AG09309 (cell line): Measurements from ENCODE around the gene RAD51B.

Source experiments
- DNase-seq: peaks from one replicate; pipeline ENCODE4 v3.0.0-alpha.2; 2010; ENCODE audit warnings: low read depth
- H3K4me3 ChIP-seq: 2 replicates; pipeline ENCODE4 v1.5.1; 2011; ENCODE audit warnings: mild to moderate bottlenecking, low read depth, low read length, moderate library complexity; ENCODE audit not compliant: control insufficient read depth
- TF ChIP-seq, protein P1 (sequence below): IDR thresholded peaks from 2 replicates; pipeline ENCODE4 v1.5.1; 2011; ENCODE audit warnings: mild to moderate bottlenecking, low read depth, low read length, inconsistent platforms; ENCODE audit not compliant: insufficient read depth, control insufficient read depth; ENCODE audit errors: missing control alignments

RAD51B gene

DNA sequence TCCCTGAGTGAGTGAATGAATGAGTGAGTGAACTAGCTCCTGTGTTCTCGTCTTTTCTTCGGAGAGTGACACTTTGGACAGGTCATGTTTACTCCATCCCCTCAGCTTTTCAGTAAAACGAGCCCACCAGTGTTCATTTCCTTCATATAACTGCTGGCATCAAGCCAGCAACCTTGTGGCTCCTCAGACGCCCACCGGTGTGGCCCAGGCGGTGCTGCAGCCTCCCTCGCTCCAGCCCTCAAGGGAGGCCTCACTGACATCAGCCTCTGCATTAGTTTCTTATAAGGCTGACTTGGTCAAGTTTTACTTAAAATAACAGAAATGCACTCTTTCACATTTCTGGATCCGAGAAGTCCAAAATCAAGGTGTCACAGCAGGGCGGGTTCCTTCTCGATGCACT lies 785.2 kb downstream of the RAD51B start:
- no peak overlapping the region for H3K4me3 ChIP-seq
- no peak for DNase-seq
- TF ChIP-seq, protein P1, sequence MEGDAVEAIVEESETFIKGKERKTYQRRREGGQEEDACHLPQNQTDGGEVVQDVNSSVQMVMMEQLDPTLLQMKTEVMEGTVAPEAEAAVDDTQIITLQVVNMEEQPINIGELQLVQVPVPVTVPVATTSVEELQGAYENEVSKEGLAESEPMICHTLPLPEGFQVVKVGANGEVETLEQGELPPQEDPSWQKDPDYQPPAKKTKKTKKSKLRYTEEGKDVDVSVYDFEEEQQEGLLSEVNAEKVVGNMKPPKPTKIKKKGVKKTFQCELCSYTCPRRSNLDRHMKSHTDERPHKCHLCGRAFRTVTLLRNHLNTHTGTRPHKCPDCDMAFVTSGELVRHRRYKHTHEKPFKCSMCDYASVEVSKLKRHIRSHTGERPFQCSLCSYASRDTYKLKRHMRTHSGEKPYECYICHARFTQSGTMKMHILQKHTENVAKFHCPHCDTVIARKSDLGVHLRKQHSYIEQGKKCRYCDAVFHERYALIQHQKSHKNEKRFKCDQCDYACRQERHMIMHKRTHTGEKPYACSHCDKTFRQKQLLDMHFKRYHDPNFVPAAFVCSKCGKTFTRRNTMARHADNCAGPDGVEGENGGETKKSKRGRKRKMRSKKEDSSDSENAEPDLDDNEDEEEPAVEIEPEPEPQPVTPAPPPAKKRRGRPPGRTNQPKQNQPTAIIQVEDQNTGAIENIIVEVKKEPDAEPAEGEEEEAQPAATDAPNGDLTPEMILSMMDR, result no peak

DNA sequence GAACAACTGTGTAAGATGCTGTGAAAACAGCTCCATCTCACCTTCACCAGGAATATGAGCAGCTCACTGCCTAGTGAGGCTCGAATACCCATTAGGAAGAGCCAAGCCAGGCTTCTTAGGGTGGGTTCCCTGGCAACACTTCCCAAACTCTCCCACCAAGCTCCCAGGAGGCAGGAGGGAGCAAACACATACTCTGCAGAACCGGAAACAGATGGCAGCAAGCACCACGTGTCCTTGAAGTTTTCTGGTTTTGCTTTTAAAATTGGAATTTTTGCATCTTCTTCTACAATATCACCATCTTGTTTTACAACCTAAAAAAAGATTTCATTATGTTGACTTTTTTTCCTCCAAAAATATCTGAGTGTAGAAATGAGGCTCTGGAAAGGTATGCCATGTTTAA lies 786.6 kb downstream of the RAD51B start:
- no peak overlapping the region for H3K4me3 ChIP-seq
- DNase-seq, result no peak
- TF ChIP-seq, protein P1, result no peak

DNA sequence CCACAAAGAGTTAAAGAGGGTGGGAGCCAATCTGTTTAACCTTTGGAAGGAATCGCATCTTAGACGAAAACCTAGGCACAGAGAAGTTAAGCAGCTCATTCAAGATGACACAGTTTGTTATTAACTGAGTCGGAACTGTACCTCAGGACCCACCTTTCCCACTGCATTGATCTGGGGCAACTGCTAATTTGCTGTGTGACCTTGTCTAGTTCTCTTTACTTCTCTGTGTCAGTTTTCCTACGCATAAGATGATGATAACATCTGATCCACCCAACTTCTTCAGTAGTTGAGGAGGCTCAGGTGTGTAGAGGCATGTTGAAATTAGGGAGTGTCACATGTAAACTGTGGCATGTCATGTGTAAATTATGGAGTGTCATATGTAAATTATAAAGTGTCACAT lies 787.1 kb downstream of the RAD51B start:
- H3K4me3 ChIP-seq, result no peak overlapping the region
- TF ChIP-seq, protein P1, result no peak
- no peak for DNase-seq

DNA sequence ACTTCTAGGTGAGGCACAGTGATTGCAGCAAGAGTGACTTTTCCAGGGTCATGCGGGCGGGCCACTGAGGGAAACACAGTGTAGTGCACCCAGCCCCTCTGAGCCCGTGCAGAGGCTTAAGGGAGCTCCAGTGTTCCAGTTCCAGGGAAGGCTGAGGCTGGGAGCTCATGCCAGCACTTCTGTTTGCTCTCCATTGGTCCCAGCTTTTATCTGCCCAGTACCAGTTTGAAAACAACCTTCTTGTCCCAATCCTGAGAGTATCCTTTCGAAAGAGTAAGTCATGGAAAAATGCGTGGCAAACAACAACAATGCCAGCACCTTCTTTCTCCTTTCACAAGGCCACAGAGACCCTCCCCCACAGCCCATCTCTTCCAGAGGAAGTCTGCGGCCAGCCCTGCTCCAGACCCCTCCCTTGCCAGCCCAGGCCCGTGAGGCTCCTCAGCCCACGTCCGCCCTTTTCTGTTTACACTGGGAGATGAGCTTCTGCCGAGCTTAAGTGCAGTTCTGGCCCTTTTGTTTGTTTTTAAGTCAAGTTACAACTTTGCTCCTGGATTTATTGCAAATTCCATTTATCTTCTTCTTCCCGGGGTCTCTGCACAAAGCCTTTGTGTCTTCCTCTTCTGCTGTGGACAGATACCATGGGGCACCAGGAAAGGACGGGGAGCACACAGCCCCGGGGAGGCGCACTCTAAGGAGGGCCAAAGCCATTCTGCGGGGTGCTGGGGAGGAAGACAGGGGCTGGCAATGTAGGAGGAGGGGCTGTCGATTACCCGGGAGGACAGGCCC lies 787.7 kb downstream of the RAD51B start:
- no peak for DNase-seq
- H3K4me3 ChIP-seq, result no peak overlapping the region
- TF ChIP-seq, protein P1, result no peak

DNA sequence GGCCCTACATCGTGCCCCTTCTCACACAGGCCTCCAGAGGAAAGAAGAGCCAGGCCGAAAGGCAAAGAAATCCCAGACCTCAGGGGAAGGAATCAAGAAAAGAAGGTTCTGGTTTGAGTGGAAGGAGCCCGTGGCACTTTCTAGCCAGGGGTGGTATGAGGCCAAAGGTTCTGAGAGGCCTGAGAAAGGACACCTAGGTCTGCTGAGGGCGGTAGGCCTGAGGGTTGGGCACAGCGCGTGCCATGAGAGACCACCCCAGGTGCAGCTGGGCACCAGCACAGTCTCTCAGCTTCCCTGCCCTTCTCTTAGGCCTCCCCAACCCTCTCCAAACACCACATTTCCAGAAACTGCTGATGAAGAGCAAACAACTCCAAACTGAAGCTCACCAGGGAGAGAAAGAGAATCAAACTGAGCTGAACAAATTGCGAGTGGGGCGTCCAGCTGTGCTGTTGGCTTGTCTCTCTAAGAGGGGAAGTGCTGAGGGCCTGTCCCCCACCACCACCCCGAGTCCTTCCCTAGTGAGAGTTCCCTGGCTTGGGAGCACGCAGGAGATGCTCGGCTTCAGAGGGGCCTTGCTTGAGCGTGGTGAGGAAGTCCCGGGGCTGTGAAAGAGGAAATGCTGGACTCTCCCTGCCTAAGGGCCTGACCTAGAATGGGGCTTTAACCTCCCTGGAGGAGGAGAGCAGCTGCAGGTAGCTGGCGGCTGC lies 788.4 kb downstream of the RAD51B start:
- no peak for DNase-seq
- TF ChIP-seq, protein P1, result no peak
- no peak overlapping the region for H3K4me3 ChIP-seq

DNA sequence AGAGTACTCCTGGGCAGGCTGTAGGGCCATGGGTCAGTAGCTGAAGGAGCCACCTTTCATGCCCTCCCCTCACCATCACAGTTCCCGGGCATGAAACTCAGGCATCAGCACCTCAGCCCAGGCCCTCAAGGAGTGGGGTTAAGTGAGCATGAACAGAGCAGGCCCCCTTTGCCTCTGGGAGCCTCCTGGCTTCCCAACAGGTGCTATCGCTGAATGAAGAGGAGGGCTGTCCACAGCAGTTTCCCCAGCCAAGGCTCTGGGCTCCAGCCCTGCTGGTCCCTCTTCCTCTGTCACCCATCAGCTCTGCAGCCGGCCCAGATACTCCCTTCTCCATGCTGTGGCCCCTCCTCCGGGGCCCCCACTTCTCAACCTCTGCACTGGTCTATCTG lies 789.0 kb downstream of the RAD51B start:
- TF ChIP-seq, protein P1, result no peak
- H3K4me3 ChIP-seq, result no peak overlapping the region
- DNase-seq, result no peak
